Endothelial cell of umbilical vein (primary cell): Measurements from ENCODE around the gene GNAQ. TPM values are rescaled to one million over a fixed set of nuclear protein-coding genes. Genes with fewer than 3 reads are reported as not detected.

Experiments used
- BruUV-seq: library from RNA; stranded (reverse); fragments of 400-500 nt; replicated peaks from 2 replicates; lab custom pipeline; 2021; lab: Mats Ljungman, UMichigan
- CTCF ChIA-PET: fragments of 300-600, 350-600 bp; sonication (Branson Sonifier 250); formaldehyde crosslinking; loops from one replicate; lab custom pipeline; 2021; ENCODE audit warnings: antibody characterized with exemption, inconsistent platforms; lab: Charles Lee
- POLR2A ChIA-PET: fragments of 300-600, 350-600 bp; sonication (Branson Sonifier 250); formaldehyde crosslinking; loops from one replicate; lab custom pipeline; 2021; ENCODE audit warnings: antibody characterized with exemption, inconsistent platforms; lab: Charles Lee
- DNase-seq: peaks from one replicate; pipeline ENCODE4 v3.0.0-alpha.2; 2011; ENCODE audit warnings: low read depth, low spot score
- FAIRE-seq: peaks from 2 replicates; lab custom pipeline; 2011; peaks lifted over from hg19 to GRCh38; lab: Jason Lieb, UNC
- H2AFZ ChIP-seq: 2 replicates; pipeline ENCODE4 v1.6.0; 2012; ENCODE audit warnings: low read depth, low read length, control low read depth, inconsistent platforms
- H3K27ac ChIP-seq: 2 replicates; pipeline ENCODE4 v1.5.1; 2011; ENCODE audit warnings: low read depth, mild to moderate bottlenecking, control low read depth, low read length, moderate library complexity; ENCODE audit not compliant: insufficient read depth
- H3K27me3 ChIP-seq, 2 experiments: 2 replicates each; pipeline versions ENCODE4 v1.6.0 to v1.6.1; 2011; ENCODE audit warnings: low read length in 2 of 2, mixed read lengths in 1 of 2; ENCODE audit not compliant: control insufficient read depth in 2 of 2, insufficient read depth in 2 of 2
- H3K36me3 ChIP-seq, 2 experiments: 2 replicates in 1 of 2; 3 replicates in 1 of 2; pipeline ENCODE4 v1.5.1; 2011; ENCODE audit warnings: low read length in 2 of 2, mild to moderate bottlenecking in 1 of 2, moderate library complexity in 1 of 2; ENCODE audit not compliant: control insufficient read depth in 2 of 2, insufficient read depth in 2 of 2; ENCODE audit errors: extremely low read depth in 1 of 2
- H3K4me1 ChIP-seq: 3 replicates; pipeline ENCODE4 v1.5.1; 2011; ENCODE audit warnings: mild to moderate bottlenecking, low read length; ENCODE audit not compliant: control insufficient read depth, insufficient read depth; ENCODE audit errors: extremely low read depth
- H3K4me2 ChIP-seq: 2 replicates; pipeline ENCODE4 v1.6.1; 2011; ENCODE audit warnings: low read length, control low read depth, mixed read lengths; ENCODE audit not compliant: insufficient read depth
- H3K4me3 ChIP-seq, 3 experiments: fragments of 200-600 bp in 1 of 3; sonication (generic), shearing (Covaris generic) in 1 of 3; replicated peaks in 1 of 3; 2 replicates each; pipeline ENCODE4 v1.5.1; 2011 to 2016; ENCODE audit warnings: control low read depth in 3 of 3, low read length in 3 of 3, mild to moderate bottlenecking in 2 of 3, inconsistent platforms in 1 of 3, low read depth in 1 of 3, moderate library complexity in 1 of 3; ENCODE audit not compliant: insufficient read depth in 1 of 3
- H3K79me2 ChIP-seq: 2 replicates; pipeline ENCODE4 v1.6.0; 2012; ENCODE audit warnings: low read length, inconsistent platforms; ENCODE audit not compliant: control insufficient read depth, insufficient read depth
- H3K9ac ChIP-seq: replicated peaks from 2 replicates; pipeline ENCODE3; 2011; ENCODE audit warnings: low read length, control low read depth; ENCODE audit not compliant: insufficient read depth; ENCODE audit errors: extremely low read depth
- H3K9me1 ChIP-seq: replicated peaks from 3 replicates; pipeline ENCODE4 v1.6.0; 2011; ENCODE audit warnings: mild to moderate bottlenecking, low read length; ENCODE audit not compliant: control insufficient read depth, insufficient read depth; ENCODE audit errors: extremely low read depth
- H3K9me3 ChIP-seq: replicated peaks from 2 replicates; pipeline ENCODE4 v1.5.1; 2012; ENCODE audit warnings: low read length, inconsistent platforms; ENCODE audit not compliant: control insufficient read depth, insufficient read depth
- H4K20me1 ChIP-seq: replicated peaks from 2 replicates; pipeline ENCODE3; 2011; ENCODE audit warnings: mild to moderate bottlenecking, low read length; ENCODE audit not compliant: control insufficient read depth, insufficient read depth; ENCODE audit errors: extremely low read depth
- CTCF ChIP-seq, 2 donors: IDR thresholded peaks; 1 replicate in 1 of 2; 2 replicates in 1 of 2; pipeline ENCODE4 v1.5.1; 2011; ENCODE audit warnings: low read length in 2 of 2, mild to moderate bottlenecking in 2 of 2, moderate library complexity in 2 of 2, control low read depth in 1 of 2, inconsistent platforms in 1 of 2, low read depth in 1 of 2; ENCODE audit not compliant: insufficient read depth in 1 of 2; ENCODE audit errors: extremely low read depth in 1 of 2
- EZH2 ChIP-seq: IDR thresholded peaks from 2 replicates; pipeline ENCODE4 v1.6.1; 2012; ENCODE audit warnings: borderline replicate concordance, low read depth, mild to moderate bottlenecking, moderate library complexity, low read length, inconsistent platforms; ENCODE audit not compliant: severe bottlenecking
- FOS ChIP-seq: IDR thresholded peaks from 2 replicates; pipeline ENCODE4 v1.6.1; 2011; ENCODE audit warnings: mild to moderate bottlenecking, low read length, moderate library complexity, borderline replicate concordance; ENCODE audit not compliant: insufficient read depth
- GATA2 ChIP-seq: IDR thresholded peaks from 2 replicates; pipeline ENCODE4 v1.7.0; 2011; ENCODE audit warnings: low read depth, mild to moderate bottlenecking, moderate library complexity, mixed read lengths, low read length; ENCODE audit not compliant: insufficient read length, insufficient read depth
- JUN ChIP-seq: IDR thresholded peaks from 2 replicates; pipeline ENCODE4 v1.6.1; 2011; ENCODE audit warnings: borderline replicate concordance, low read depth; ENCODE audit not compliant: insufficient read length, insufficient read depth
- MAX ChIP-seq: IDR thresholded peaks from 2 replicates; pipeline ENCODE4 v1.6.1; 2011; ENCODE audit not compliant: insufficient read depth, insufficient read length
- POLR2A ChIP-seq: IDR thresholded peaks from 2 replicates; pipeline ENCODE4 v1.6.1; 2012; ENCODE audit warnings: low read depth, mild to moderate bottlenecking, control low read depth, low read length
- POLR2AphosphoS5 ChIP-seq: IDR thresholded peaks from 2 replicates; pipeline ENCODE4 v1.6.1; 2012; ENCODE audit warnings: low read depth, mild to moderate bottlenecking, control low read depth, low read length, moderate library complexity; ENCODE audit not compliant: insufficient read depth
- dilution Hi-C: fragments of 300-500 bp; cut with MboI; formaldehyde crosslinking; loops from one replicate; pipeline ENCODE4 v1.15.0; 2019; ENCODE audit warnings: low sequenced_read_pairs; ENCODE audit not compliant: extremely low pct_ligation_motif_present
- intact Hi-C: fragments of 100-400 bp; cut with micrococcal nuclease; formaldehyde crosslinking; loops from one replicate; pipeline ENCODE4 v1.10.0; 2022
- polyA plus RNA-seq, 4 experiments: library from polyadenylated mRNA; depleted of rRNA in 3 of 4; stranded (reverse) in 3 of 4; unstranded in 1 of 4; fragments of >200 nt; gene quantifications; 2 replicates each; pipeline versions ENCODE4 v1.2.1 to v1.2.3, GENCODE V29; 2011 to 2012; ENCODE audit warnings: missing spikeins in 1 of 4
- total RNA-seq: library from RNA; stranded (reverse); gene quantifications from 2 replicates; pipeline ENCODE4 v1.2.3, GENCODE V29; 2021

Gene GNAQ
- total and polyA plus RNA-seq, 2 donors (not counting 3 experiments of a cell fraction or from before 2014, with no cell fraction given), result 26.1 to 67.3 TPM

GRCh38 chr9:78005231-78006002, 26.2 kb downstream of the GNAQ start:
- Histone ChIP-seq H4K20me1 (peaks cover 8% of the 10 kb centered on the region), H3K4me2 (no peak overlapping the region), H3K9me1 (no peaks in the 10 kb centered on the region), H3K9me3 (no peaks in the 10 kb centered on the region), H3K4me3 (no peak overlapping the region), H3K36me3 (no peaks in the 10 kb centered on the region), H2AFZ (no peak overlapping the region), H3K4me1 (peaks cover 32% of the 10 kb centered on the region), H3K9ac (no peak overlapping the region), H3K79me2 (peaks cover 90% of the 10 kb centered on the region), H3K27ac (no peak overlapping the region), H3K27me3 (no peaks in the 10 kb centered on the region)
- FAIRE-seq (no peak), DNase-seq (no peak)
- ChIA-PET CTCF (interaction anchor here (0.7 kb wide), 1 partner anchor 164 kb away, joined by 3 read pairs; no protein-coding TSS in a partner anchor), POLR2A (no interaction called here)
- no peak for TF ChIP-seq POLR2A
- no peak for TF ChIP-seq GATA2
- no peak for TF ChIP-seq EZH2
- no peak for TF ChIP-seq JUN
- TF ChIP-seq POLR2AphosphoS5, result no peak
- no peak for TF ChIP-seq CTCF (IDR thresholded peaks at IDR 0.05; ENCODE audit: extremely low read depth in 1 of 2, insufficient read depth in 1 of 2, low read depth in 1 of 2, low read length in 2 of 2)
- TF ChIP-seq FOS, result no peak
- TF ChIP-seq MAX, result no peak
- intact Hi-C loops (no loop called here), dilution Hi-C loops (no loop called here)
- no TSS peak for BruUV-seq
